Endothelial cell (in vitro differentiated cells): Measurements from ENCODE around the gene IFT122. TPM values are rescaled to one million over a fixed set of nuclear protein-coding genes. Genes with fewer than 3 reads are reported as not detected.

Source experiments
- DNase-seq: peaks from one replicate; pipeline ENCODE4 v3.0.0; 2021; ENCODE audit warnings: low spot score
- H3K27ac Mint-ChIP-seq: one replicate; pipeline ENCODE4 v1.8.0; 2021; ENCODE audit warnings: mixed read lengths, inconsistent platforms; ENCODE audit not compliant: unreplicated experiment
- H3K27me3 Mint-ChIP-seq: one replicate; pipeline ENCODE4 v1.8.0; 2021; ENCODE audit warnings: mild to moderate bottlenecking, moderate library complexity, mixed read lengths, inconsistent platforms; ENCODE audit not compliant: unreplicated experiment
- H3K36me3 Mint-ChIP-seq: one replicate; pipeline ENCODE4 v1.8.0; 2021; ENCODE audit warnings: mild to moderate bottlenecking, low read depth, mixed read lengths, inconsistent platforms; ENCODE audit not compliant: unreplicated experiment
- H3K4me1 Mint-ChIP-seq: one replicate; pipeline ENCODE4 v1.8.0; 2021; ENCODE audit warnings: mild to moderate bottlenecking, mixed read lengths, inconsistent platforms; ENCODE audit not compliant: unreplicated experiment
- H3K4me3 Mint-ChIP-seq: one replicate; pipeline ENCODE4 v1.8.0; 2021; ENCODE audit warnings: mild to moderate bottlenecking, mixed read lengths, inconsistent platforms; ENCODE audit not compliant: unreplicated experiment
- H3K9me3 Mint-ChIP-seq: one replicate; pipeline ENCODE4 v1.8.0; 2021; ENCODE audit warnings: mixed read lengths, inconsistent platforms; ENCODE audit not compliant: unreplicated experiment
- total RNA-seq: library from RNA; stranded (reverse); fragmentation: NEBNext Ultra II Directional; extraction: Animal tissue kit (Norgen Biotek cat#: 25700); gene quantifications from one replicate; pipeline ENCODE4 v1.2.1, GENCODE V29; 2021; ENCODE audit not compliant: unreplicated experiment
- TF ChIP-seq, protein P1 (sequence below): fragments of 200-600 bp; sonication (generic); IDR thresholded peaks from one replicate; pipeline ENCODE4 v1.5.0; 2021; ENCODE audit warnings: antibody characterized with exemption; ENCODE audit not compliant: unreplicated experiment

Gene IFT122
- total RNA-seq, 1 donor from 2014 or later, result 25.1 TPM

DNA sequence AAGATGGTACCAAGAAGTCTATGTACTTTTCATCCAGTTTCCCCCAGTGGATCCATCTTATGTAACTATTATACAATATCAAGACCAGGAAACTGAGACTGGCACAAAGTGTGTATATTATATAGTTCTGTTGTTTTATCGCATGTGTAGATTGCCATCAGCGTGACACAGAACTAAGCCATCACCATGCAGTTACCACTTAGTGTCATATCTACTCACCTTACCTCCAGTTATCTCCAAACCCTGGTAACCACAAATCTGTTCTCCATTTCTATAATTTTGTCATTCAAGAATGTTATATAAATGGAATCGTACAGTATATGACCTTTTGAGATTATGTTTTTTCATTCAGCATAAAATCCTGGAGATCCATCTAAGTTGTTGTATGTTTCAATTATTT is 23.1 kb downstream of the IFT122 start:
- H3K9me3 Mint-ChIP-seq, result no peaks in the 10 kb centered on the region
- DNase-seq, result no peak
- TF ChIP-seq, protein P1, sequence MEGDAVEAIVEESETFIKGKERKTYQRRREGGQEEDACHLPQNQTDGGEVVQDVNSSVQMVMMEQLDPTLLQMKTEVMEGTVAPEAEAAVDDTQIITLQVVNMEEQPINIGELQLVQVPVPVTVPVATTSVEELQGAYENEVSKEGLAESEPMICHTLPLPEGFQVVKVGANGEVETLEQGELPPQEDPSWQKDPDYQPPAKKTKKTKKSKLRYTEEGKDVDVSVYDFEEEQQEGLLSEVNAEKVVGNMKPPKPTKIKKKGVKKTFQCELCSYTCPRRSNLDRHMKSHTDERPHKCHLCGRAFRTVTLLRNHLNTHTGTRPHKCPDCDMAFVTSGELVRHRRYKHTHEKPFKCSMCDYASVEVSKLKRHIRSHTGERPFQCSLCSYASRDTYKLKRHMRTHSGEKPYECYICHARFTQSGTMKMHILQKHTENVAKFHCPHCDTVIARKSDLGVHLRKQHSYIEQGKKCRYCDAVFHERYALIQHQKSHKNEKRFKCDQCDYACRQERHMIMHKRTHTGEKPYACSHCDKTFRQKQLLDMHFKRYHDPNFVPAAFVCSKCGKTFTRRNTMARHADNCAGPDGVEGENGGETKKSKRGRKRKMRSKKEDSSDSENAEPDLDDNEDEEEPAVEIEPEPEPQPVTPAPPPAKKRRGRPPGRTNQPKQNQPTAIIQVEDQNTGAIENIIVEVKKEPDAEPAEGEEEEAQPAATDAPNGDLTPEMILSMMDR, result no peak
- no peak overlapping the region for H3K4me3 Mint-ChIP-seq
- no peak overlapping the region for H3K27ac Mint-ChIP-seq
- no peaks in the 10 kb centered on the region for H3K27me3 Mint-ChIP-seq
- peaks cover 22% of the 10 kb centered on the region for H3K4me1 Mint-ChIP-seq
- H3K36me3 Mint-ChIP-seq, result peaks cover 4% of the 10 kb centered on the region

DNA sequence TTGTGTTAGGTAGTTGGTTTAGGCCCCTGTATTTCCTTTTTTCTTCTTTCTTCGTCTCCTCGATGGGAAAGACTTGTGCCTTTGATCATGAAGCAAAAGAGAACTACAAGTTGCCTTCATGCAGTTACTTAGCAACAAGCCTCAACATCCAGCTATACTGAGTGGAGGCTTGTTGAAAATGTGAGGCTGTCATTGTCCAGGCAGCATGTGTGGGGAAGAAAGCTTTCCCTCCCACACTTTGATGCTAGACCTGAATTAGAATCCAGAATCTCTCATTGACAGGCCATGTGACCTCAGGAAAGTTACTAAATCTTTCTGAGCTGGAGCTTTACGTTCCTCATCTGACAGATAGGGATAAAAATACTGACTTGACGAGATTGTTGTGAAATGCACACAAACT is 23.7 kb downstream of the IFT122 start:
- no peak for DNase-seq
- Mint-ChIP-seq H3K4me3 (no peak overlapping the region), H3K9me3 (no peaks in the 10 kb centered on the region), H3K36me3 (peaks cover 4% of the 10 kb centered on the region), H3K27me3 (no peaks in the 10 kb centered on the region), H3K27ac (no peak overlapping the region), H3K4me1 (peaks cover 22% of the 10 kb centered on the region)
- TF ChIP-seq, protein P1, result no peak

DNA sequence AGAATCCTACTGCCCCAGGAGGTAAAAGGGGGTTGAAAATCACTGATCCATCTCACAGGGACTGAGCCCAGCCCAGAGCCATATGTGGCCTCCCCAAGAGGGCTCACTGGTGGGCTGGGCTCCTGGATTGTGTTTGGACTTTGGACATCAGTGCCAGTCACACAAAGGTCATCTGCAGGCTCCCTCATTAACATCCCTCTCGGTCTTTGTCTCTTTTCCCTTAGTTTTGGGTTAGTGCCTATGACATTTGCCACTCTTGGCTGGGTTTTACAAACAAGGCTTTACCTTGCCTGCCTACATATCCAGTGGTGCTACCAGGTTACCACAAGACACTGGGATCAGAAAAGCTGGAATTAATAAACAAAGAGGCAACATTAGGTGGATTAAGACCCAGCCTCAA is 27.9 kb downstream of the IFT122 start:
- Mint-ChIP-seq H3K27ac (no peak overlapping the region), H3K9me3 (no peaks in the 10 kb centered on the region), H3K4me3 (no peak overlapping the region), H3K27me3 (peaks cover 3% of the 10 kb centered on the region), H3K4me1 (peaks cover 17% of the 10 kb centered on the region), H3K36me3 (peaks cover 5% of the 10 kb centered on the region)
- no peak for DNase-seq
- TF ChIP-seq, protein P1, result no peak

DNA sequence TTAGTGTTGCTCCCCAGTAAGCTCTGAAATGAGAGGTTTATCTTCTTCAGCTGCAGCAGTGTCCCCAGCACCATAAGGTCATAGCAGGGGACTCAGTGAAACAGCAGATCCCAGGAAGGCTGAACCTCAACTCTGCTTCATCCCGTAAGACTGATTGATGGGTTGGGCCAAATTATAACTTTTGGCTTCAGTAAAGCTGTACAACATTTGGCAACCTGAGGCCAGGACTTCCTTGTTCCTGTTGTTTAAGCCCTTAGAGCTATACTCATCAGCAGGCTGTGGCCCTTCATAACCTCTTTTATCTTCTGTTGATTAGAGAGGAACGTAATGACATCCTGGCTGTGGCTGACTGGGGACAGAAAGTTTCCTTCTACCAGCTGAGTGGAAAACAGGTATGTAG is 29.0 kb downstream of the IFT122 start:
- DNase-seq, result no peak
- H3K4me1 Mint-ChIP-seq, result peaks cover 17% of the 10 kb centered on the region
- H3K36me3 Mint-ChIP-seq, result peaks cover 5% of the 10 kb centered on the region
- TF ChIP-seq, protein P1, result no peak
- no peaks in the 10 kb centered on the region for H3K9me3 Mint-ChIP-seq
- no peak overlapping the region for H3K4me3 Mint-ChIP-seq
- H3K27ac Mint-ChIP-seq, result no peak overlapping the region
- peaks cover 3% of the 10 kb centered on the region for H3K27me3 Mint-ChIP-seq

DNA sequence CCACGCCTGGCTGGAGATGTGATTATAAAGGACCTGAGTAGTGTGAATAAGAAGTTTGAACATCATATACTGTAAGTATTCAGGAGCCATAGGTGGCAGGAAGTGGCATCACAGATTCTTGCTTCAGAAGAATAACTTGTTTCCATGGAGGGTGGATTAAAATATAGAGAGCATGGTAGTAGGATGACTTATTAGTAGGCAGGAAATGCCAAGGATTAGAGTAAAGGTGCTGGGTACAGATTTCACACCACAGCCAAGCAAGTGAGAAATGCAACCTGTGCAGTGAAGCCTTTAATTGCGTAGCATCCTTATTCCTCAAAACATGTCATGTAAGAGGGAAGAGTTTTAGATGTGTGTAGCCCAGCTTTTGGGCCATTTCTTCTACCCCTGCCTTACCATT is 30.8 kb downstream of the IFT122 start:
- no peak for DNase-seq
- Mint-ChIP-seq H3K27me3 (peaks cover 3% of the 10 kb centered on the region), H3K4me1 (peaks cover 17% of the 10 kb centered on the region), H3K9me3 (no peaks in the 10 kb centered on the region), H3K4me3 (no peak overlapping the region), H3K36me3 (peaks cover 5% of the 10 kb centered on the region), H3K27ac (no peak overlapping the region)
- TF ChIP-seq, protein P1, result no peak
